ENCODE measurements around the gene INTS7.

- TF ChIP-seq CTCF (IDR thresholded peaks at IDR 0.05; ENCODE audit: low read depth, low read length) (no peak), EZH2phosphoT487 (IDR thresholded peaks at IDR 0.05; ENCODE audit: low read depth) (no peak)
Observed at GRCh38 chr1:212074856-212075255, 39.5 kb upstream of the INTS7 start.

Measured in OCI-LY3 (cell line).